Measurements from ENCODE around the gene RPS16.

RPS16 gene

GRCh38 chr19:39400061-39400460, 35.7 kb downstream of the RPS16 start:
- TF ChIP-seq TAF1 (IDR thresholded peaks at IDR 0.05; ENCODE audit: low read depth) (no peak), ZBTB7A (IDR thresholded peaks at IDR 0.05; ENCODE audit: low read depth) (no peak), FOXM1 (IDR thresholded peaks at IDR 0.05; ENCODE audit: borderline replicate concordance, low read depth) (no peak), TEAD4 (IDR thresholded peaks at IDR 0.05) (no peak)

GRCh38 chr19:39399668-39400050, 36.1 kb downstream of the RPS16 start:
- TF ChIP-seq REST (IDR thresholded peaks at IDR 0.05; ENCODE audit: low read depth) = no peak
- no peak for TF ChIP-seq USF1 (IDR thresholded peaks at IDR 0.05)
- TF ChIP-seq EGR1 (IDR thresholded peaks at IDR 0.05) = no peak
- TF ChIP-seq CREB1 (IDR thresholded peaks at IDR 0.05; ENCODE audit: low read depth) = no peak
- TF ChIP-seq YY1 (IDR thresholded peaks at IDR 0.05; ENCODE audit: low read depth) = no peak
- no peak for TF ChIP-seq TCF12 (IDR thresholded peaks at IDR 0.05; ENCODE audit: low read depth)
- TF ChIP-seq NFIC (IDR thresholded peaks at IDR 0.05) = no peak
- no peak for TF ChIP-seq TEAD4 (IDR thresholded peaks at IDR 0.05)
- TF ChIP-seq FOXM1 (IDR thresholded peaks at IDR 0.05; ENCODE audit: borderline replicate concordance, low read depth) = no peak
- no peak for TF ChIP-seq MAX (IDR thresholded peaks at IDR 0.05)
- TF ChIP-seq ZBTB7A (IDR thresholded peaks at IDR 0.05; ENCODE audit: low read depth) = no peak
- no peak for TF ChIP-seq TAF1 (IDR thresholded peaks at IDR 0.05; ENCODE audit: low read depth)
- TF ChIP-seq EP300 (IDR thresholded peaks at IDR 0.05; ENCODE audit: borderline replicate concordance) = no peak
- TF ChIP-seq CEBPB (IDR thresholded peaks at IDR 0.05) = no peak
- no peak for TF ChIP-seq RAD21 (IDR thresholded peaks at IDR 0.05; ENCODE audit: low read depth)

GRCh38 chr19:39398297-39398864, 37.4 kb downstream of the RPS16 start:
- no peak for TF ChIP-seq EGR1 (IDR thresholded peaks at IDR 0.05)

- TF ChIP-seq CREB1 (IDR thresholded peaks at IDR 0.05; ENCODE audit: low read depth) (no peak), TAF1 (IDR thresholded peaks at IDR 0.05; ENCODE audit: low read depth) (no peak), FOXM1 (IDR thresholded peaks at IDR 0.05; ENCODE audit: borderline replicate concordance, low read depth) (no peak), RAD21 (IDR thresholded peaks at IDR 0.05; ENCODE audit: low read depth) (peak; percentile 82), EP300 (IDR thresholded peaks at IDR 0.05; ENCODE audit: borderline replicate concordance) (no peak)
These were observed 38.1 kb downstream of the RPS16 start for GRCh38 chr19:39397360-39398296.

GRCh38 chr19:39390751-39391437, 44.9 kb downstream of the RPS16 start, which contains the start of the genes MED29 and PAF1:
TSS of gene MED29 (plus strand) at chr19:39391378. CDS start at chr19:39391423, 45 bp downstream.
TSS of gene PAF1 (minus strand) at chr19:39391106. CDS start at chr19:39390864, 242 bp downstream.
- TF ChIP-seq USF1 (IDR thresholded peaks at IDR 0.05) (no peak), EP300 (IDR thresholded peaks at IDR 0.05; ENCODE audit: borderline replicate concordance) (peak; percentile 27; the same call in 1 of the 2 replicates), RAD21 (IDR thresholded peaks at IDR 0.05; ENCODE audit: low read depth) (no peak), EGR1 (IDR thresholded peaks at IDR 0.05) (0 out of 2 replicates have a peak, but pooled peaks have one; percentile 22), YY1 (IDR thresholded peaks at IDR 0.05; ENCODE audit: low read depth) (peak; percentile 92), ZBTB7A (IDR thresholded peaks at IDR 0.05; ENCODE audit: low read depth) (peak; percentile 91), REST (IDR thresholded peaks at IDR 0.05; ENCODE audit: low read depth) (no peak), TAF1 (IDR thresholded peaks at IDR 0.05; ENCODE audit: low read depth) (peak; percentile 83), NFIC (IDR thresholded peaks at IDR 0.05) (0 out of 2 replicates have a peak, but pooled peaks have one; percentile 20), TCF12 (IDR thresholded peaks at IDR 0.05; ENCODE audit: low read depth) (peak; percentile 42; the same call in 1 of the 2 replicates), MAX (IDR thresholded peaks at IDR 0.05) (peak; percentile 47), CREB1 (IDR thresholded peaks at IDR 0.05; ENCODE audit: low read depth) (peak; percentile 85), CEBPB (IDR thresholded peaks at IDR 0.05) (0 out of 2 replicates have a peak, but pooled peaks have one; percentile 47), TEAD4 (IDR thresholded peaks at IDR 0.05) (peak; percentile 33; the same call in 1 of the 2 replicates), FOXM1 (IDR thresholded peaks at IDR 0.05; ENCODE audit: borderline replicate concordance, low read depth) (no peak)
